Measurements from ENCODE around the gene GPNMB. TPM values are rescaled to one million over a fixed set of nuclear protein-coding genes. Genes with fewer than 3 reads are reported as not detected.

GPNMB gene
- total and polyA plus RNA-seq, 9 donors: 13.9 to 431 (median 64.1) TPM

DNA sequence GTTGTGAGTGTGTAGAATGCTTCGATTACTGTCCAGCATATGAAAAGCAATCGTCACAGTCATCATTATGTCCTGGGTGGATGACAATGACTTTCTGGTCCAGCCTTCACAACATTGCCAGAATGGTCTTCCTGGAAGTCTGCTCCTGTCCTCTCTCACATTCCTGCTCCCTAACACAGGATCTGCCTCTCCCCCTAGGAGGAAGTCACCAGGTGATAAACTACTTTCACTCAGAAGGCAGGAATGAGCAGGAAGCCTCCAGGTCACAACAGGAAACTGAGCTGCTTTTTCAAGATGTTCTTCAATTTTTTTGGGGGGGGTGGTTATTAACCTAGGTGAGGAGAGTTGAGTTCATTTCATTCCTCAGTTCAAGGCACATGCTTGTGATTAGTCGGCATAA lies 13.6 kb upstream of the GPNMB start:
- no peaks in the 10 kb centered on the region for H3K27me3 ChIP-seq
- no peak overlapping the region for H3K27ac ChIP-seq
- TF ChIP-seq EP300 (IDR thresholded peaks at IDR 0.05) (no peak), POLR2A (IDR thresholded peaks at IDR 0.05) (no peak)
- TF ChIP-seq, protein P1, sequence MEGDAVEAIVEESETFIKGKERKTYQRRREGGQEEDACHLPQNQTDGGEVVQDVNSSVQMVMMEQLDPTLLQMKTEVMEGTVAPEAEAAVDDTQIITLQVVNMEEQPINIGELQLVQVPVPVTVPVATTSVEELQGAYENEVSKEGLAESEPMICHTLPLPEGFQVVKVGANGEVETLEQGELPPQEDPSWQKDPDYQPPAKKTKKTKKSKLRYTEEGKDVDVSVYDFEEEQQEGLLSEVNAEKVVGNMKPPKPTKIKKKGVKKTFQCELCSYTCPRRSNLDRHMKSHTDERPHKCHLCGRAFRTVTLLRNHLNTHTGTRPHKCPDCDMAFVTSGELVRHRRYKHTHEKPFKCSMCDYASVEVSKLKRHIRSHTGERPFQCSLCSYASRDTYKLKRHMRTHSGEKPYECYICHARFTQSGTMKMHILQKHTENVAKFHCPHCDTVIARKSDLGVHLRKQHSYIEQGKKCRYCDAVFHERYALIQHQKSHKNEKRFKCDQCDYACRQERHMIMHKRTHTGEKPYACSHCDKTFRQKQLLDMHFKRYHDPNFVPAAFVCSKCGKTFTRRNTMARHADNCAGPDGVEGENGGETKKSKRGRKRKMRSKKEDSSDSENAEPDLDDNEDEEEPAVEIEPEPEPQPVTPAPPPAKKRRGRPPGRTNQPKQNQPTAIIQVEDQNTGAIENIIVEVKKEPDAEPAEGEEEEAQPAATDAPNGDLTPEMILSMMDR (IDR thresholded peaks at IDR 0.05): no peak
- DNase-seq: no peak
- H3K4me3 ChIP-seq: no peak overlapping the region
- intact Hi-C loops (cut with DNase I): no loop called here
- 78 to 91% (median 83%) methylated on average over 3 of the region's 3 CpGs for WGBS, 3 donors
- no peaks in the 10 kb centered on the region for H3K4me1 ChIP-seq (ENCODE audit: insufficient read depth)
- peaks cover 0 to 5% of the 10 kb centered on the region in 2 donors for H3K9me3 ChIP-seq
- H3K36me3 ChIP-seq: no peaks in the 10 kb centered on the region

DNA sequence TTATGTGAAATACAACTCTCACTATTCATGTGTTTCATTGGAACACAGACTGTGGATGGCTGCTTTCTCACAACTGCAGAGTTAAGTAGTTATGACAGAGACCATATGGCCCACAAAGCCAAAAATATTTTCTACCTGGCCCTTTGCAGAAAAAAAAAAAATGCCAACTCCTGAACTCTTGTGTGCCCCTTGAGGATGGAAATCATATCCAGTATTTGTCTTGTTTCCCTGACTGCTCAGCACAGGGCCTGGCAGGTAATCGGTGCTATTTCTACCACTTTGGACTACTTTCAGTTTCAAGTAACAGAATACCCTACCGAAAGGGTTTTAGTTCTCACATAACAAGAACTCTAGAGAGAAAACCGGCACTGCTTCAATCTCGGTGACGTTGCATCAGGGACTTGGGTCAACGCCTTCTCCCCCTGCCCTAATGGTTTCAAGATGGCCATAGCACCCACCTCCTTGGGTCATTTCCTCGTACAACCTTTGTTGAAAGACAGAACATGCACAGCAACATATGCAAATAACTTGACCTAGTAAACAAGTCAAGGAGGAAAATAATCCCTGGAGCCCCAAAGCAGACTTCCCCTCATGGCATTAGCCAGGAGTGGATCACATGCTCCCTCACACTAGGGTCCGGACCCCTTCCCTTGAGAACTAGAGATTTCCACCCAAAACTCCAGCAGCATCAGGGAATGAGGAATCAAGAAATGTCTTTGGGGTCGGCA lies 11.8 kb upstream of the GPNMB start:
- Histone ChIP-seq H3K4me3 (no peak overlapping the region), H3K27ac (no peak overlapping the region), H3K27me3 (no peaks in the 10 kb centered on the region), H3K9me3 (no peaks in the 10 kb centered on the region), H3K36me3 (no peaks in the 10 kb centered on the region), H3K4me1 (ENCODE audit: insufficient read depth) (no peaks in the 10 kb centered on the region)
- DNase-seq: no peak
- intact Hi-C loops (cut with DNase I): no loop called here
- 73 to 85% (median 73%) methylated on average over 9 of the region's 9 CpGs for WGBS, 3 donors
- TF ChIP-seq POLR2A (IDR thresholded peaks at IDR 0.05): no peak
- no peak for TF ChIP-seq EP300 (IDR thresholded peaks at IDR 0.05)
- TF ChIP-seq, protein P1 (IDR thresholded peaks at IDR 0.05): no peak

DNA sequence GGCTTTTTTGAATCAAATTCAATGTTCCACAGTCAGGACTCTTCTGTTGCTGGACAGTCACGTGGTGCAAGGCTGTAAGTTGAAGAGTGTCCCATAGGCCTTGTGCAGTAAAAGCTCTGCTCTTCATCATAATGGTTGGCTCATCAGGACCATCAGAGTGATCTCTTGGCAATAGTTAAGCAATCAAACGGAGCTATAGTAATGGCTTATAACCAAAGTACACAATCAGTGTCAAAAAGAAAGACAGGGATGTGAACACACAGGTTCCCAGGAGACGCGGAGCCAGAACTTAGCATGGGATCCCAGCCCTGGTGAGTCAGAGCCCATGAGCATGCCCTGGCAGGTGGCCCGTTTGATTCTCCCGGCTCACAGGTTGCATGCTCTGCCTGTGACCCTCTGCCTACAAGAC lies 10.8 kb upstream of the GPNMB start:
- no peak overlapping the region for H3K27ac ChIP-seq
- no peak for DNase-seq

DNA sequence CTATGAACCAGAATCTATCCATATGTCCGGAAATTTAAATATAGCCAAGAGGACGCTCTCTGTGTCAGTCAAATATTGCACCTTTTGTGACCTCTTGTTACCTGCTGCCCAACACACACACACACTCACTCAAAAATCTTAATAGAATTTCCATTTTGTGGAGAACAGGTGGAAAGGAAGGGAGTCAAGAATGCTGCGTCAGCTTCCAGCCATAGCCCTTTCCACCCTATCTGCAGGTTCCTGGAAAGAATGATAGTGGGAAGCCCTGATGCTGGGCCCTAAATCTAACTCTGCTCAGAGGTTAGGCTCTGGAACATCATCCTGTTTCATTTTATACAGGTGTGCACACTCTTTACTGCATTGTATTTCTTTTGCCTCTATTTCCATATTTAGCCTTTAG lies 9.6 kb upstream of the GPNMB start:
- H3K4me1 ChIP-seq (ENCODE audit: insufficient read depth): no peaks in the 10 kb centered on the region
- no peak overlapping the region for H3K27ac ChIP-seq
- intact Hi-C loops (cut with DNase I): no loop called here
- no peaks in the 10 kb centered on the region for H3K9me3 ChIP-seq
- 89 to 92% (median 92%) methylated on average over 3 of the region's 3 CpGs for WGBS, 3 donors
- DNase-seq: no peak
- no peak overlapping the region for H3K4me3 ChIP-seq
- H3K27me3 ChIP-seq: no peaks in the 10 kb centered on the region
- no peak for TF ChIP-seq EP300 (IDR thresholded peaks at IDR 0.05)
- no peak for TF ChIP-seq POLR2A (IDR thresholded peaks at IDR 0.05)
- TF ChIP-seq, protein P1 (IDR thresholded peaks at IDR 0.05): no peak
- no peaks in the 10 kb centered on the region for H3K36me3 ChIP-seq

More for the DNA sequence above, 10.8 kb upstream of the GPNMB start:
- no peak overlapping the region for H3K4me3 ChIP-seq
- H3K27me3 ChIP-seq: no peaks in the 10 kb centered on the region
- 78 to 87% (median 78%) methylated on average over 6 of the region's 6 CpGs for WGBS, 3 donors
- no peaks in the 10 kb centered on the region for H3K9me3 ChIP-seq
- intact Hi-C loops (cut with DNase I): no loop called here
- no peaks in the 10 kb centered on the region for H3K4me1 ChIP-seq (ENCODE audit: insufficient read depth)
- H3K36me3 ChIP-seq: no peaks in the 10 kb centered on the region
- TF ChIP-seq EP300 (IDR thresholded peaks at IDR 0.05) (no peak), POLR2A (IDR thresholded peaks at IDR 0.05) (no peak)
- TF ChIP-seq, protein P1 (IDR thresholded peaks at IDR 0.05): no peak
